Measurements from ENCODE around the gene RPL10.

The RPL10 gene

GRCh38 chrX:154430916-154431315 lies 32.7 kb downstream of the RPL10 start:
- DNase-seq (ENCODE audit: low read depth), result no peak

- DNase-seq (ENCODE audit: low read depth), result no peak
Observed at GRCh38 chrX:154431341-154431740, 33.2 kb downstream of the RPL10 start.

GRCh38 chrX:154432210-154432609 lies 34.0 kb downstream of the RPL10 start:
- DNase-seq (ENCODE audit: low read depth), result no peak

- no peak for DNase-seq (ENCODE audit: low read depth)
Observed at GRCh38 chrX:154433605-154434004, 35.4 kb downstream of the RPL10 start.

GRCh38 chrX:154434394-154435168 lies 36.4 kb downstream of the RPL10 start:
- DNase-seq (ENCODE audit: low read depth), result no peak

- no peak for DNase-seq (ENCODE audit: low read depth)
Observed at GRCh38 chrX:154435171-154435733, 37.1 kb downstream of the RPL10 start.

- peak; percentile 49 for DNase-seq (ENCODE audit: low read depth)
Observed at GRCh38 chrX:154436374-154436982, 38.3 kb downstream of the RPL10 start.

- peak; percentile 41 for DNase-seq (ENCODE audit: low read depth)
Observed at GRCh38 chrX:154436983-154437752, 39.0 kb downstream of the RPL10 start, which contains the start of gene GDI1. GDI1 (plus strand) TSS chrX:154437154; CDS start chrX:154437255, 101 bp downstream.

- DNase-seq (ENCODE audit: low read depth), result no peak
Observed at GRCh38 chrX:154437971-154438893, 40.1 kb downstream of the RPL10 start.

- DNase-seq (ENCODE audit: low read depth), result no peak
Observed at GRCh38 chrX:154439841-154440240, 41.7 kb downstream of the RPL10 start.

GRCh38 chrX:154440623-154441357 lies 42.6 kb downstream of the RPL10 start:
- no peak for DNase-seq (ENCODE audit: low read depth)

- DNase-seq (ENCODE audit: low read depth), result no peak
Observed at GRCh38 chrX:154441564-154441963, 43.4 kb downstream of the RPL10 start.

- DNase-seq (ENCODE audit: low read depth), result no peak
Observed at GRCh38 chrX:154441984-154442707, 44.0 kb downstream of the RPL10 start.

- DNase-seq (ENCODE audit: low read depth), result no peak
Observed at GRCh38 chrX:154443479-154443910, 45.3 kb downstream of the RPL10 start.

- DNase-seq (ENCODE audit: low read depth), result peak; percentile 54
Observed at GRCh38 chrX:154443992-154444754, 46.0 kb downstream of the RPL10 start, which contains the start of gene FAM50A. FAM50A (plus strand) TSS chrX:154444141; CDS start chrX:154444236, 95 bp downstream.

GRCh38 chrX:154444755-154445246 lies 46.6 kb downstream of the RPL10 start:
- DNase-seq (ENCODE audit: low read depth), result no peak

- no peak for DNase-seq (ENCODE audit: low read depth)
Observed at GRCh38 chrX:154445776-154446175, 47.6 kb downstream of the RPL10 start.

GRCh38 chrX:154446430-154446829 lies 48.3 kb downstream of the RPL10 start:
- DNase-seq (ENCODE audit: low read depth), result no peak

GRCh38 chrX:154448484-154448883 lies 50.3 kb downstream of the RPL10 start:
- no peak for DNase-seq (ENCODE audit: low read depth)

All from T follicular helper cell (primary cell).